ENCODE measurements around the gene LILRB2. TPM values are rescaled to one million over a fixed set of nuclear protein-coding genes. Genes with fewer than 3 reads are reported as not detected.

Gene LILRB2
- total RNA-seq, 4 donors from 2014 or later = 3.5 to 15.4 (median 10.1) TPM

DNA sequence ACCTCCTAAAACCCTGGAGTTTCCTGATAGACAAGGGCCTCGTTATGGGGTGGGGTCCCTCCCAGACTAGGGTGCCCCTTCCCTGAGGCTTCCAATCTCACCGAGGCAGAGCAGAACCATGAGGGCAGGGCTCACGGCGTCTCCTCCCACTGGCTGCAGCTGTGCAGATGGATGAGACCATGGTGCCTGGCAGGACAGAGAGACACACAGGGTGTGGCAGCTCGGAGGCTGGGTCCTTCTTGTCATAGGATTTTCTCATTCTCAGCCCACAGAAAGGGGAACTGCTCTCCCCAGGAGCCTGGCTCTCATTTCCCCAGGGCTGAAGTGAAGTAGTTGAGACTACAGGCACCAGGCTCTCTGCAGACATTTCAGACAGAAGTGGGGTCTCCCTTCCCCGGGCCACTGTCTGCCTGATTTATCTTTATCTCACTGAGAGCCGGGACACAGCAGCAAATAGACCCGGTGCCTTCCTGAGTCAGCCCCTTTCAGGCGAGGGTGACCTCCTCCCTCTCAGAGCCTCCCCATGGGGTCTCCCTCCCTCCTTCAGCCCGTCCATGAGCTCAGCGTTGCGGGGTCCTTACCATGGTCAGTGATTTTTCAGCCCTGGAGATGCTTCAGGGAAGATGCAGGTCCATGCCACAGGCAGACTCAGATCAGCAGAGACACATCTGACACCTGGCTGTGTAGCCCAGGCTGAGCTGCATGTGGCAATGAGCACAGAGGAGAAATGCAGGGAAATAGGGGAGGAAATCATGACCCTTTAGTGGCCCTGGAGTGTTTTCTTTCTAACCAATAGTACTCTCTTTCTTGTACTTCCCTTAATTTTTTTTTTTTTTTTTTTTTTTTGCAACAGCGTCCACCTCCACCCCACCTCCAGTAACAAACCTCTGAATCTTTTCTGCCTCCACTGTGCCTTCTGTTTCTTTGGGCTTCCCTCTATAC is 31.8 kb upstream of the LILRB2 start, which contains the start of gene LILRA5:
Gene LILRA5, minus strand, starts transcription at position 731 of the 942 bp plus-strand sequence. Its CDS starts 147 bp downstream, at position 584.
- ATAC-seq (ENCODE audit: low FRiP score) (peak; percentile 57), DNase-seq (ENCODE audit: low spot score) (no peak)
- TF ChIP-seq, protein P1, sequence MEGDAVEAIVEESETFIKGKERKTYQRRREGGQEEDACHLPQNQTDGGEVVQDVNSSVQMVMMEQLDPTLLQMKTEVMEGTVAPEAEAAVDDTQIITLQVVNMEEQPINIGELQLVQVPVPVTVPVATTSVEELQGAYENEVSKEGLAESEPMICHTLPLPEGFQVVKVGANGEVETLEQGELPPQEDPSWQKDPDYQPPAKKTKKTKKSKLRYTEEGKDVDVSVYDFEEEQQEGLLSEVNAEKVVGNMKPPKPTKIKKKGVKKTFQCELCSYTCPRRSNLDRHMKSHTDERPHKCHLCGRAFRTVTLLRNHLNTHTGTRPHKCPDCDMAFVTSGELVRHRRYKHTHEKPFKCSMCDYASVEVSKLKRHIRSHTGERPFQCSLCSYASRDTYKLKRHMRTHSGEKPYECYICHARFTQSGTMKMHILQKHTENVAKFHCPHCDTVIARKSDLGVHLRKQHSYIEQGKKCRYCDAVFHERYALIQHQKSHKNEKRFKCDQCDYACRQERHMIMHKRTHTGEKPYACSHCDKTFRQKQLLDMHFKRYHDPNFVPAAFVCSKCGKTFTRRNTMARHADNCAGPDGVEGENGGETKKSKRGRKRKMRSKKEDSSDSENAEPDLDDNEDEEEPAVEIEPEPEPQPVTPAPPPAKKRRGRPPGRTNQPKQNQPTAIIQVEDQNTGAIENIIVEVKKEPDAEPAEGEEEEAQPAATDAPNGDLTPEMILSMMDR (IDR thresholded peaks at IDR 0.05) = no peak

DNA sequence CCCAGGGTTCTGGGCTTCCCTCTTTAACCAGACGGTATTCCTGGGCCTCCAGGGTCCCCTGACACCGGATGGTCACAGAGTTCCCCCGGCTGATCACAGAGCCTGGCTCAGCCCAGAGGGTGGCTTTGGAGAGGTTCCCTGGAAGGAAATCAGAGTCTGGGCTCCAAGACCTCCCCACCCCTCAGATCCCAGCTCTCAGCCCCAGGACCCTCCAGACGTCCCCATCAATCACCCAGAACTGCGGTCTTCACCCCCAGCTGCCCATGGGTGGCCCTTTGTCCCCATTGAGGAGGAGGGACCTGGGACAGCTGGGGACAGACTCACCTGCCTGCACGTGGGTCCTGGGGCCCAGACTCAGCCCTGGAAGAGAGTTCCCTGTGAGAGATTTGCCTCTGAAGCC is 31.1 kb upstream of the LILRB2 start:
- no peak for ATAC-seq (ENCODE audit: low FRiP score)
- no peak for DNase-seq (ENCODE audit: low spot score)
- TF ChIP-seq, protein P1 (IDR thresholded peaks at IDR 0.05) = no peak

DNA sequence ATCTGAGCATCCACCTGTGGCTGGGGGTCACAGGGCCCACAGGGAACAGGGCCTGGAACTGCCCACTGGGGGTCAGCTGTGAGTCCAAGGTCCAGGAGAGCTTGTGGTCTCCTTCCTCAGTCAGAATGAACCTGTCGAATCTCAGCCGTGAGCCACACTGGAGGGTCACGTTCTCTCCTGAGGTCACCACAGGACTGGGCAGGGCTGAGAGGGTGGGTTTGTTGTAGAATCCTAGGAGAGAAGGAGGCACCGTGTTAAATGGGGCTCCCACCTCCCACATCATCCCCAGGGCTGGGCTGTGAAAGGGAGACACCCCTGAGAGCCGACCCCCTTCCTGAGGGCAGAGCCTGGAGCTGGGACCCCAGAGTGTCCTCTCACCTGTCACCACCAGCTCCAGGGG is 30.6 kb upstream of the LILRB2 start:
- DNase-seq (ENCODE audit: low spot score) (no peak), ATAC-seq (ENCODE audit: low FRiP score) (no peak)
- TF ChIP-seq, protein P1 (IDR thresholded peaks at IDR 0.05) = no peak

DNA sequence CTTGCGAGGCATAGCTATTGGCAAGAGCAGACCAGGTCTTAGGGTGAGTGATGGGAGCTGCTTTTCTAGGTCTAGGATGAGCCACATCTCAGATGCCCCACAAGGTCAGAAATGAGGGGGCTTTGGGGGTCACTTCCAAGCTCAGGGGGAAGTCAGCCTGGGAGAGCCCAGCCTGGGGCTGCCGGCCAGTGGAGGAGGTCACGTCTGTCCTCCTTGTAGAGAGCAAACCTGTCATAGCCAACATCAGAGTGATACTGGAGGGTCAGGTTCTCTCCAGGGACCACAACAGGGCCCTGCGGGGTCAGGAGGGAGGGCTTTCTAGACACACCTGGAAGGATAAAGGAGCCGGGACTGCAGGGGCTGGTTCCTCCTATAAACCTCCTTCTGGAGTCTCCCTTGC is 29.6 kb upstream of the LILRB2 start:
- TF ChIP-seq, protein P1 (IDR thresholded peaks at IDR 0.05) = no peak
- no peak for ATAC-seq (ENCODE audit: low FRiP score)
- DNase-seq (ENCODE audit: low spot score) = no peak

DNA sequence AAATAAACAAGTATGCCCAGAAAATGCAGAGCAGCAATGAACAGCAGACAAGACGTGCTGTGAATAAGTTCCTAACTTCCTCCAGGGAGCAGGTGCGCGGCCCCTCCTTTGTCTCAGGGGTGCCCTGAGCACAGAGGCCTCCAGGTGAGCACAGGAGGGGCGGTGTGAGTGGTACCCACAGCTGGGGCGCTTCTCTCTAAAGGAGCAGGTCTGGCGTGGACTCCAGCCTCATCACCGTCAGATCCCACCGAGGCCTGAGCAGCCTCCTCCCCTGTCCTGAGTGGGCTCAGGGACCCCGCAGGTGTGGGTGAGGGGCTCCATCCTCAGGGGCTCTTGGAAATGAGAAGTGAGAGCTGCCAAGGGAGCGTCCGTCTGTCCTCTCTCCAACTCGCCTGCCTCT is 28.9 kb upstream of the LILRB2 start:
- ATAC-seq (ENCODE audit: low FRiP score) (no peak), DNase-seq (ENCODE audit: low spot score) (no peak)
- TF ChIP-seq, protein P1 (IDR thresholded peaks at IDR 0.05) = no peak

DNA sequence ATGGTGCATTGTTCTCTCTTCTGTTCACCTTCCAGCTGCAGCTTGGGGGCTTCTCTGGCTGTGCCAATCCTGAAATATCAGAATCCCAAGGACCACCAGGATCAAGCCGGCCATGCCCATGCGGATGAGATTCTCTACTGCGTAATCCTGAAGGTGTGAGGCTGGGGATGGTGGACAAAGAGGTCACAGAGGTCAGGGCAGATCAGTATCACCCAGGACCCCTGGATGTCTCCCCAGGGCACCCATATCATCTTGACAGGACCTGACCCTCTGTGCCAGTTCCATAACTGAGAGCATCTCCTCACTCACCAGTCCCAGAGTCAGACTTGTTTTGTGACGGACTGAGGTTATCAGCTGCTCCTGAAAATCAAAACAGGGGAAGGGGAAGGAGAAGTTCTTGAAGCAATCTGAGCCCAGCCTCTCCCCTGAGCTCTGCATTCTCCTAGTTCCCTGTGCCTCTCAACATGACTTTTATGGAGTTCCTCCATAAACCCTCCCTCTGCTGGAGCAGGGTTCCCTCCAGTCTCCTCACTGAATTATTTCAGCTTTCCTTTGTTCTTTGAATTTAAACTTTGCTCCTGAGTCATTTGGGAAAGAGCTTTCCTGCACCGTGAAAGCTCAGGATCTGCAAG is 26.6 kb upstream of the LILRB2 start:
- no peak for DNase-seq (ENCODE audit: low spot score)
- ATAC-seq (ENCODE audit: low FRiP score) = no peak
- TF ChIP-seq, protein P1 (IDR thresholded peaks at IDR 0.05) = no peak

Measured in omental fat pad (tissue), 4 donors.